K562 (cell line): ENCODE results near the gene RPLP2. TPM values are rescaled to one million over a fixed set of nuclear protein-coding genes. Genes with fewer than 3 reads are reported as not detected.
A peak's percentile ranks its signal among the peaks of the same experiment; 100 is the strongest.

ENCODE experiments used
- ARID2 ChIP-seq: fragments of 450-650 bp; IDR thresholded peaks from 2 replicates; pipeline ENCODE4 v1.6.1; 2017; ENCODE audit warnings: antibody characterized with exemption, mild to moderate bottlenecking
- ATF4 ChIP-seq: fragments of 450-650 bp; formaldehyde crosslinking; IDR thresholded peaks from 2 replicates; pipeline ENCODE4 v1.4.0; 2022; ENCODE audit warnings: mild to moderate bottlenecking, moderate library complexity
- BRD9 ChIP-seq: fragments of 450-650 bp; IDR thresholded peaks from 2 replicates; pipeline ENCODE4 v1.6.1; 2018; ENCODE audit warnings: low read depth; ENCODE audit not compliant: partially characterized antibody
- DEAF1 ChIP-seq: fragments of 450-650 bp; formaldehyde crosslinking; IDR thresholded peaks from 2 replicates; pipeline ENCODE4 v1.4.0; 2020; ENCODE audit warnings: mild to moderate bottlenecking, moderate library complexity
- NFIX ChIP-seq: fragments of 250-450 bp; sonication (Bioruptor Pico); IDR thresholded peaks from 2 replicates; pipeline ENCODE4 v1.4.0; 2020; ENCODE audit warnings: low read depth, mild to moderate bottlenecking, moderate library complexity
- NR3C1 ChIP-seq: sonication (generic); formaldehyde crosslinking; IDR thresholded peaks from 2 replicates; pipeline ENCODE4 v1.8.1; 2022; ENCODE audit warnings: missing genetic modification reagents
- NRF1 ChIP-seq, 2 experiments: fragments of 450-650 bp; IDR thresholded peaks in 1 of 2; conservative IDR thresholded peaks in 1 of 2; 2 replicates each; pipeline ENCODE4 v1.6.1; 2014; ENCODE audit warnings: mild to moderate bottlenecking in 2 of 2
- RBM14 ChIP-seq: fragments of 200-400 bp; formaldehyde crosslinking; IDR thresholded peaks from 2 replicates; pipeline ENCODE4 v1.6.1; 2018; ENCODE audit warnings: low read depth, mild to moderate bottlenecking, low read length, moderate library complexity, borderline replicate concordance; ENCODE audit not compliant: insufficient read depth
- RBM22 ChIP-seq: fragments of 200-400 bp; formaldehyde crosslinking; IDR thresholded peaks from 2 replicates; pipeline ENCODE4 v1.6.1; 2018; ENCODE audit warnings: low read length, low read depth; ENCODE audit not compliant: poor library complexity, severe bottlenecking
- TEAD1 ChIP-seq, 2 experiments: fragments of 450-650 bp in 1 of 2; sonication (generic) in 1 of 2; formaldehyde crosslinking; IDR thresholded peaks; 2 replicates each; pipeline versions ENCODE4 v1.4.0 to v1.8.0; 2020 to 2022; ENCODE audit warnings: mild to moderate bottlenecking in 2 of 2, missing genetic modification reagents in 1 of 2
- TSC22D4 ChIP-seq: fragments of 450-650 bp; IDR thresholded peaks from 2 replicates; pipeline ENCODE4 v1.6.1; 2016; ENCODE audit warnings: missing genetic modification characterization, missing biosample characterization, control low read depth
- TSHZ1 ChIP-seq: fragments of 250-450 bp; sonication (Bioruptor Pico); IDR thresholded peaks from 2 replicates; pipeline ENCODE4 v1.4.0; 2020; ENCODE audit warnings: mild to moderate bottlenecking, moderate library complexity
- ZNF146 ChIP-seq: IDR thresholded peaks from one replicate; pipeline ENCODE4 v1.6.1; 2018; ENCODE audit warnings: missing compliant biosample characterization; ENCODE audit not compliant: unreplicated experiment
- ZNF280A ChIP-seq: fragments of 450-650 bp; IDR thresholded peaks from 2 replicates; pipeline ENCODE4 v1.6.1; 2018; ENCODE audit warnings: mild to moderate bottlenecking, low read depth; ENCODE audit not compliant: partially characterized antibody
- polyA plus RNA-seq, 8 experiments: library from polyadenylated mRNA; depleted of rRNA in 4 of 8; stranded (reverse) in 5 of 8; unstranded in 3 of 8; fragments of >200 nt; fragmentation: Nextera tagmentation in 2 of 8; fragmentation: Illumina TruSeq in 1 of 8; extraction: Ambion mirVana in 2 of 8; extraction: Trizol in 1 of 8; gene quantifications; 2 replicates each; pipeline versions ENCODE4 v1.2.1 to v1.2.3, GENCODE V29; 2011 to 2014; ENCODE audit warnings: inconsistent platforms in 1 of 8, missing spikeins in 1 of 8
- total RNA-seq, 7 experiments: library from RNA; depleted of rRNA in 6 of 7; stranded (reverse); fragments of >200 nt in 6 of 7; fragmentation: Illumina TruSeq in 2 of 7; extraction: Trizol in 2 of 7; gene quantifications; 2 replicates each; pipeline versions ENCODE4 v1.2.1 to v1.2.3, GENCODE V29; 2011 to 2021; ENCODE audit warnings: low replicate concordance in 1 of 7

The RPLP2 gene
- total and polyA plus RNA-seq, 9 of the 15 experiments (the other 6 are each of a cell fraction or from before 2014, with no cell fraction given): 528 to 3,807 (median 1,633) TPM

- TF ChIP-seq TSHZ1 (CRISPR knock-in tag) (no peak), NR3C1 (0 out of 2 replicates have a peak, but pooled peaks have one; percentile 45), RBM14 (peak; percentile 55; the same call in 1 of the 2 replicates), NRF1 (conservative IDR thresholded peaks at IDR 0.05 in 1 of 2, IDR thresholded peaks at IDR 0.05 in 1 of 2) (peak in 1 of 2 experiments; percentile 35; a peak in 2 of 4 replicates), ZNF280A (no peak), ZNF146 (CRISPR knock-in tag) (no peak), BRD9 (no peak), RBM22 (peak; percentile 44), NFIX (no peak), ARID2 (no peak), DEAF1 (no peak), ATF4 (no peak), TEAD1 (CRISPR knock-in tag; IDR thresholded peaks at IDR 0.05) (no peak), TSC22D4 (no peak)
Observed at GRCh38 chr11:819943-820649, 10.3 kb downstream of the RPLP2 start (continued).
